Measurements from ENCODE around the gene ZHX3.
A peak's percentile ranks its signal among the peaks of the same experiment; 100 is the strongest.

The ZHX3 gene, protein sequence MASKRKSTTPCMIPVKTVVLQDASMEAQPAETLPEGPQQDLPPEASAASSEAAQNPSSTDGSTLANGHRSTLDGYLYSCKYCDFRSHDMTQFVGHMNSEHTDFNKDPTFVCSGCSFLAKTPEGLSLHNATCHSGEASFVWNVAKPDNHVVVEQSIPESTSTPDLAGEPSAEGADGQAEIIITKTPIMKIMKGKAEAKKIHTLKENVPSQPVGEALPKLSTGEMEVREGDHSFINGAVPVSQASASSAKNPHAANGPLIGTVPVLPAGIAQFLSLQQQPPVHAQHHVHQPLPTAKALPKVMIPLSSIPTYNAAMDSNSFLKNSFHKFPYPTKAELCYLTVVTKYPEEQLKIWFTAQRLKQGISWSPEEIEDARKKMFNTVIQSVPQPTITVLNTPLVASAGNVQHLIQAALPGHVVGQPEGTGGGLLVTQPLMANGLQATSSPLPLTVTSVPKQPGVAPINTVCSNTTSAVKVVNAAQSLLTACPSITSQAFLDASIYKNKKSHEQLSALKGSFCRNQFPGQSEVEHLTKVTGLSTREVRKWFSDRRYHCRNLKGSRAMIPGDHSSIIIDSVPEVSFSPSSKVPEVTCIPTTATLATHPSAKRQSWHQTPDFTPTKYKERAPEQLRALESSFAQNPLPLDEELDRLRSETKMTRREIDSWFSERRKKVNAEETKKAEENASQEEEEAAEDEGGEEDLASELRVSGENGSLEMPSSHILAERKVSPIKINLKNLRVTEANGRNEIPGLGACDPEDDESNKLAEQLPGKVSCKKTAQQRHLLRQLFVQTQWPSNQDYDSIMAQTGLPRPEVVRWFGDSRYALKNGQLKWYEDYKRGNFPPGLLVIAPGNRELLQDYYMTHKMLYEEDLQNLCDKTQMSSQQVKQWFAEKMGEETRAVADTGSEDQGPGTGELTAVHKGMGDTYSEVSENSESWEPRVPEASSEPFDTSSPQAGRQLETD

DNA sequence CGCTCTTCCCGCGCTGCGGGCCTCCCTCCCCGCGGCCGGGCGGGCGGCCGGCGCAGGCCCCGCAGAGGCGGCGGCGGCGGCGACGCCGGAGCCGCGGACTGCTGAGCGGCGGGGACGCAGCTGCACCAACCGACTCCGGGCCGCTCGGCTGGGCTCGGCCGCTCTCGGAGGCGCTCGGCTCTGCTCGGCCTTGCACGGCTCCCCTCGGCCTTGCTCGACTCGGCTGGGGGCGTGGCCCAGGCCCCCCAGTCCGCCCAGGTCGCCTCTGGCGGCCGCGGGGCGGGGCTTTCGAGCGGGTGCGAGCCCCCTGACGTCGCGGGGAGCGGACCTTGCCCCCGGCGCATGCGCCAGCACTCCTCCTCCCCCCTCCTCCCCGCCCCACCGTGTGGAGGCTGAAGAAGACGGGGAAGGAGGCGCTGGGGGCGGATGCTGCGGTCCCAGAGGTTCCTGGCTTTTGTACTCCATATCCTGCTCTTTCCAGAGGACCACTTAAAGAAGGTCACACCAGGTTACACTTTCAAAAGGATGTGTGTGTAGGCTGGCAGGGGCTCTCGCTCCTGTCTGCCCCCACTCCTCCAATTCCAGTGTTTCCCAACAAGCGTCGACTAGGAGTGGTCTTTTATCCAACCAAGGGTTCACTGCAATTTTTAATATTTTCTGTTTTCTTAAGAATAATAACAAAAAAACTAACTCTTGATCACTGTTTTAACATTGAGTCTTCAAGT lies at the start of gene ZHX3:
Gene ZHX3, minus strand, starts transcription at position 186 of the 725 bp plus-strand sequence. CDS start 112,815 bp downstream, outside the sequence.
- DNase-seq: peak; percentile 95 to 97

DNA sequence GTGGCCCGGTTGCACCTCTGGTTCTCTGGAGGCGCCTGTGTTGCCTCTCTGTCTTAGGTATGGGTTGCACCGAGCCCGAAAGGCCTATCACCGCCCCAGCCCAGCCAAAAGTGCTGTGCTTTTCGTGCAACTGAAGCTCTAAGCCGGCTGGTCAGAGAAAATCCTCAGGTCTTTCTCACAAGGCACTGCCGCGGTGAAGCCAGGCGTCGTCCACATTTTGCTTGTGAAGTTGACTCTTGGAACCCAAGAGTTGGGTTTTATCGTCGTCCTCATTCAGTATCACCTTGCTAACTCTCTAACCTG lies 49.8 kb upstream of the ZHX3 start:
- no peak for DNase-seq

DNA sequence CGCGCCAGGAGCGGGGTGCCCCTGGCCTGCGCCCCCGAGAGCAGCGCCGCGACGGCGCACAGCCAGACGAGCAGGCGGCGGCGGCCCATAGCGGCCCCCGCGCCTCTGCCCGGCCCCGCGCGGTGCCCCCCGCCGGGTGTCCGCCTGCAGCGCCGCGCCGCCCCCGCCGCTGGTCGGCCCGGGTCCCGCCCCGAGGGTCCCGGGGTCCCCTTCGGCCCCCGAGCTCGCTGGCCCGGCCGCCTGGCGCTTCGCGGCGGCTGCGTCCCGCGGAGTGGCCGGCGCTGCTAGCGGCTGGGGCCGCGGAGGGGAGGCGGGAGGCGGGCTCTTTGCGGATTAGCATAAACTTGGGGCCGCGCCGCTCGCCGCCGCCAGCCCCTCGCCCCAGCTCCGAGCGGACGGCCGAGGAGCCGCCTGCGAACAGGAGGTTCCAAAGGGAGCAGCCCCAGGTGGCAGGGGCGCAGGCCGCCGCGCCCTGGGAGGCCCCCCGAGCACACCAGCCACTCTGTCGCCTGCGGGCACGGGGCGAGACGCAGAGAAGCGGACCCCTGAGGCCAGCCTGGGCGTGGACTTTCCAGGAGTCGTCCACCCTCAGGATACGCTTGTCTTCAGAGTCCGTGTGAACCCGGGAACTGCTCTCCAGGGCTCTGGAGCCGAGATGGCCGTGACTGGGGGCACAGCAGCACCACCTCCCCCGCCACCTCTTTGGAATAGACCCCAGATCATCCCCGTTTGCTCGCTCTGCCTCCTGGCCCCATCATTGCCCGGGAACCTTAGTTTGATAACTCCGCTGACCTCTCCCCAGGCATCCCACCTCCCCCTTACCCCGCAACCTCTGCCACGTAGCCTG lies 49.2 kb upstream of the ZHX3 start, which contains the start of gene EMILIN3:
Gene EMILIN3, minus strand, starts transcription at position 273 of the 847 bp plus-strand sequence. Its CDS starts 184 bp downstream, at position 89.
- no peak for DNase-seq

- no peak for DNase-seq
These were observed 48.4 kb upstream of the ZHX3 start for GRCh38 chr20:41365777-41366545.

GRCh38 chr20:41364967-41365765 lies 47.6 kb upstream of the ZHX3 start:
- DNase-seq: no peak

GRCh38 chr20:41364236-41364855 lies 46.8 kb upstream of the ZHX3 start:
- DNase-seq: no peak

GRCh38 chr20:41363601-41364000 lies 46.1 kb upstream of the ZHX3 start:
- no peak for DNase-seq

- no peak for DNase-seq
These were observed 45.2 kb upstream of the ZHX3 start for GRCh38 chr20:41362748-41363140.

GRCh38 chr20:41361757-41362747 lies 44.5 kb upstream of the ZHX3 start:
- DNase-seq: no peak

DNA sequence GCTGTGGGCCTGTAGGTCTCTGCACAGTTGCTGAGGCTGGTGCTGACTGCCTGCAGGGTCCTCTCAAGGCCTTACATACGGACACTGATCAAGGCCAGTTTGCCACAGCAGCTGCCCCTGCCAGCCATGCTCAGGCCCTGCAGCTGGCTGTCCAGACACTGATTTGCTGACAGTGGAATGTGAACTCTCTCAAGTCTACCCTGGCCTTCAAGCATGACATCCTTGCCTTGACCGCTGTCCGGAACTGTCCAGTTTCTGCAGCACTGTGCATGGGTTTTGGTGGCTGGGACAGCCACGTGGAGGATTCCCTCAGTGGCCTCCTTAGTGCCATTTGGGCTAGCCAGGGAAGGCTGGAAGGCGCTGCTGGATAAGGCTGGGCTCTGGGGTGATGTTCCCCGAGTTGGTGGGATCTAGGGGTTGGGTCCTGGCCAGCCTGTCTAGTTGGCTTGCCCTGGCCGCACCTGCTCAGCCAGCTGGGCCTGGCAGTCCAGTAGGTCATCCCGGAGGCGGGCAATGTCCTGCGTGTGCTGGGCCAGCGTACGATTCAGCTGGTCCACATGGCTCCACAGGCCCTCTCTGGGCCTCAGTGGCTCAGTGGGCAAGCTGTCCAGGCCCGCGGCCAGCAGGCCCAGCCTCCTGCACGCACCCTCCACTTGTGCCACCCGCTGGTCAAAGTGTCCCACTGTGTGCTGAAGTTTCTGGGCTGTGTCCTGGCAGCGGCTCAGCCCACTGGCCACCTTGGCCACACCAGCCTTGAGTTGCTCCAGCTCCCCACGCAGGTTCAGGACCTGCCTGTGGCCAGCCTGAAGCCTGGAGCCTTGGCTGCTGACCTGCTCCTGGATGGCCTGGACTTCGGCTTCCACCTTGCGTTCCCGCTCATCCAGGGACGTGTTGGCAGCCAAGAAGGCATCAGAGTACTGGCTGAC lies 43.6 kb upstream of the ZHX3 start:
- DNase-seq: no peak

- DNase-seq: no peak
These were observed 42.0 kb upstream of the ZHX3 start for GRCh38 chr20:41359541-41360011.

DNA sequence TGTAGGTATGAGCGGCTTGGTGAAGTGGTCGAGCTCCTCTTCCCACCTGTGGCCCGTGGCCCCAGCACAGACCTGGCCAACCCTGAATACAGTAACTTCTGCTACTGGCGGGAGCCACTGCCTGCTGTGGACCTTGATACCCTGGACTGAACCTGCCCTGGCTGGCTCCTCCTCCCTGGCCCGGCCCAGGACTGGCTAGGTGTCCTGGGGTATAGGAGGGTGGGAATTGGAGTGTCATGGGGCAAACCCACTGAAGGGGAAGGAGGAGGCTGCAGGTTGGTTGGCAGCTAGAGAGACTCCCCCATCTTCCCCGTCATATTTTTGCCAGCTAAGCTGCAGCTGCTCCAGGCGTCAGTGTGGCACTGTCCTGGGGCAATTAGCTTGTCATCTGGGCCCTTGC lies 41.2 kb upstream of the ZHX3 start:
- DNase-seq: no peak

DNA sequence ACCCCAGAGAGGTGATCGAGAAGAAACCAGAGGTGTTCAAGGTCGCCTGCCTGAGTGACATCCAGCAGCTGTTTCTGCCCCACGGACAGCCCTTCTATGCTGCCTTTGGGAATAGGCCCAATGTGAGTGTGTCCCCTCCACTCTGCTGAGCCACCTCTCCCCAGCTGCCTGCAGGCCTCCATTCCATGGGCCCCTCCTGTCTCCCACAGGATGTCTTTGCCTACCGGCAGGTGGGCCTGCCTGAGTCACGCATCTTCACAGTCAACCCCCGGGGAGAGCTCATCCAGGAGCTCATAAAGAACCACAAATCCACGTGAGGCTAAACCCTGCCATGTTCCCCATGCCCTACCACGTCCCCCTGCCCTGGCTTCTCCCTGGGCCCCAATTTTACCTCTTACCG lies 40.7 kb upstream of the ZHX3 start:
- DNase-seq: no peak

GRCh38 chr20:41357424-41358163 lies 40.1 kb upstream of the ZHX3 start:
- DNase-seq: no peak

GRCh38 chr20:41356951-41357350 lies 39.4 kb upstream of the ZHX3 start:
- DNase-seq: no peak

DNA sequence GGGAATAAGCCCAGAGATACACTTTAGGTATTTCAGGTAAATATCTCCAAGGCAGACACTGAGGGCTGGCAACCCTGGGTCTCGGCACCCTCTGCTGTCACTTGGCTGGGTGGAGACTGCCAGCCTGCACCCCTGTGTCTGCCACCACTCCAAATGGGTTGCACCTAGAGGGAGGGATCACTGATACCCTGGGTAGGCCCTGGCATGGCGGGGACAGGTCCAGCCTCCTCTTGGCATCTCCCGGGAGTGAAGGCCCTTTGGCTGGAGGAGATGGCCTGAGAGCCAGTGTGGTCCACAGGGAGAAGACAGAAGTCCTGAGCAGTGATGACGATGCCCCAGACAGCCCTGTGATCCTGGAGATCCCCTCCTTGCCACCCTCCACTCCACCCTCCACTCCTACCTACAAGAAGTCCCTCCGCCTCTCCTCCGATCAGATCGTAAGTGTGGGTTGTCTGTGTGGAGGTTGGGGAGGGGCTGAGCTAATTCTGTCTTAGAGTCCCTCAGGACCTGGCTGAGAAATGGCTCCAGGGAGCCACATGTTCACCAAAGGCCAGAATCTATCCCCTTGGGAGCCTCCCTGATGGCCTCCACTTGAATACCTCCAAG lies 38.2 kb upstream of the ZHX3 start:
- no peak for DNase-seq
